ENCODE data around the gene CGB1.
"Not testable (repeated sequence)": the region's sequence is repeated elsewhere in the genome, so short reads cannot be mapped to it uniquely, and the experiment has no call there.

Gene CGB1

DNA sequence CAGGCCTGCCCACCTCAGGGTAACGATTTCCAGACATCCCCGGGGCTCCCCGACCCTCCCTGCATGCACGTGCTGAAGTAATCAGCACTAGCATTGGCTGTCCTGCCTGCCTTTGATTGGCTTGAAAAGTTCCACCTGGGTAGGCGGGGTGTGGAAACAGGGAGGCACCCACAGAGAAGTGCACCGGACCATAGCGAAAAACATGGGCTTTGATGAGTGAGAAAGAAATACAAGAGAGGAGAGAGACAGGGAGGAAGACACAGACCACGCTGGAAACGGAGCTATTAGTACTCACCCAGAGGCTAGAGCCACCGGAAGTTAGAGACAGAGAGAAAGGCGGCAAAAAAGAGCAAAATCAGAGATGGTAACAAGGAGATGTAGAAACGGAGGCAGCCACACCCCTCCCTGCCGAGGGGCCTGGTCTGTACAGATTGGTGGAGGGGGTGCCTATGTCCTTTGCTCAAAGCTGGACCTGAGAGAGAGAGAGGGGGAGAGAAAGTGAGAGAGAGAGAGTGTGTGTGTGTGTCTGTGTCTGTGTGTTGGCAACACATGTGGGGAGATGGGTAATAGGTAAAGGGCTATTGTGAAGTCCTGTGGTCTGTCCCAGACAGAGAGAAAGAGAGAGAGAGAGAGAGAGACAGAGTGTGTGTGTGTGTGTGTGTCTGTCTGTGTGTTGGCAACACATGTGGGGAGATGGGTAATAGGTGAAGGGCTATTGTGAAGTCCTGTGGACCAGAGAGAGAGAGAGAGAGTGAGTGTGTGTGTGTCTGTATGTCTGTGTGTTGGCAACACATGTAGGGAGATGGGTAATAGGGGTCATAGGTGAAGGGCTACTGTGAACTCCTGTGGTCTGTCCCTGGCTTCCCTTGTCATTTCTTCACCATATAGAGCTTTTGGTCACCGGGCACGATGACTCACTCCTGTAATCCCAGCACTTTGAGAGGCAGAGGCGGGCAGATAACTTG, 15.5 kb downstream of the CGB1 start:
- DNase-seq (ENCODE audit: low spot score) = no peak

DNA sequence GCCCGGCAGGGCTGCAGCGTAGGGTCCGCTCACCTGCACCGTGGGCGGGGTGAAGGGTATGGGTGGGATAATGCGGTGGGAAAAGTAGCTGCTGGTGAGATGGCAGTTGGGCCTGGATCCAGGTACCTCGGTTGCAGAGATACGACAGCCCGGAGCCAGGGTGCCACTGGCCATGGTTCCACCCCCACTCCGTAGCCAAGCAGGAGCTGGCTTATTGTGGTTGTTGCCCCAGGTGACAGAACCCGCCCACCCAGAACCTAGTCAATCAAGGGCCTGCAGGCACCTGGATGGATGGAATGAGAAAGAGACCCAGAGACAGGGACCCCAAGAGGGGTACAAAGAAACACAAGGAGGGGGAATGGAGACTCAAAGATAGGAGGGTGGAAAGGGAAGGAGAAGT, 16.4 kb downstream of the CGB1 start:
- DNase-seq (ENCODE audit: low spot score) = no peak

DNA sequence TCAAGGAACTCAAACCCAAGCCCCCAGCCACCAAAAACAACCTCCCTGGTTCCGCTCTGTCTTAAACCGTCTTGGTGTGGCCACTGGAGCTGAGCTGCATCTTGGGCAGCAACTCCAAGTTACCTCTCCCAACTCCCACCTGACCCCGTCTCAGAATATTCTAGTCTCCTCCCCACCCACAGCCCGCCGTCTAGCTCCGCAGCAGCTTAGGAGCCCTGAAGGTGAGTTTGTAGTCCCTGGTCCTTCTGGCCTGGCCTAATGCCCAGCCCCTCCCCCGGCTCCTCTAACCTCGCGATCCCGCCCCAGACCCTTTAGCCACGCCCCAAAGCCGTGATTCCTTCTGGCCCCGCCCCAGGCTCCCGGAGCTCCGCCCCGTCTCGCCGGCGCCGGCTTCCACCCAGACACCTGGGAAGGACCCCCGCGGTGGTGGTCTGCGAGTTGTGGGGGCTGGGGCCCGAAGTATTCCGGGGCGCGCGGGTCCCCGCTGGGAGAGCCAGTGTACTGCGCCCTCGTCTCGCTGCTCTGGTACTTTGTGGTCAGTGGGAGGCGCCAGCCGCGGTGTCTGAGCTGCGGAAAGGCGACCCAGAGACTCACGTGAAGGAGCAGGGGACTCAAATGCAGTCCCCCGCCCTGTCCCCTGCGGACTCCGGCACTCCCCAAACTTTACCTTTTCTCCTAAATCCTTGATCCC, 17.3 kb downstream of the CGB1 start:
- peak; percentile 47 for DNase-seq (ENCODE audit: low spot score)

DNA sequence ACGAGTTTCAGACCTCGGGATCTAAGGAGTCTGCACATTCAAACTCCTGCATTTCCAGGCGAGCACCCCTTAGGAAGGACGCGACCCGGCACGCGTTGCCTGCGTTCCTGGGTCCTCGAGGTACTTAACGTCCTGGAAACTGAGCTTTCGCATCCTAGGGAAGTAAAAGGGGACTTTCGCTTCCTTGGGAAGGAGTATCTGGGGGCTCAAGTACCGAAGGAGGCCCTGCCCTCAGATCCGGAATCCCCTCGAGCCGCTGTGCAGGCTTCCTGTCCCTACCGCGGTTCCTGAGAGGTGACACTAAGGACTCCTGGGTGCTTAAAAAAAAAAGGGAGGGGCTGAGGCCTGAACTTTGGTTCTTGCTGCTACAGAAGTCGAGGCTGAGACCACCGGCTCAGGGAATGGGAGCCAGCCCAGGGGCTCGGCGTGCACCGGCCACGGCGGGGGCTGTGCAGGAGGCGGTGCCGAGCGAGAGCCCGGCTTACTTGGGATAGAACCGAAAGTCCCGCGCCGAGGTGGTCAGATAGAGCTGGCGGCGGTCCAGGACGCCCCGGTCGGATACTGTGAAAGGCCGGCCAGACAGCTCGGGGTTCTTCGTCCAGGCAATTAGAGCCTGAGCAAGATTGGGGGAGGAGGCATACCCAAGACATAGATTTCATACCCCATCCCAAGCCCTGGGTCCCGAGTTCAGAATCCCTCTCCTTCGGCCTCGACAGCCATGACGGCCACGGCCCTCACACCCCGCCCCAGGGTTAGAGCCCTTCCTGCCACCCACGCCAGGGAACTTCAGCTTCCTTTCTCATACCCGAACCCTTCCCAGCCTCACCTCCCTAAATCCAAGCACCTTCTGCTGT, 18.1 kb downstream of the CGB1 start:
- not testable (repeated sequence) for DNase-seq (ENCODE audit: low spot score)

DNA sequence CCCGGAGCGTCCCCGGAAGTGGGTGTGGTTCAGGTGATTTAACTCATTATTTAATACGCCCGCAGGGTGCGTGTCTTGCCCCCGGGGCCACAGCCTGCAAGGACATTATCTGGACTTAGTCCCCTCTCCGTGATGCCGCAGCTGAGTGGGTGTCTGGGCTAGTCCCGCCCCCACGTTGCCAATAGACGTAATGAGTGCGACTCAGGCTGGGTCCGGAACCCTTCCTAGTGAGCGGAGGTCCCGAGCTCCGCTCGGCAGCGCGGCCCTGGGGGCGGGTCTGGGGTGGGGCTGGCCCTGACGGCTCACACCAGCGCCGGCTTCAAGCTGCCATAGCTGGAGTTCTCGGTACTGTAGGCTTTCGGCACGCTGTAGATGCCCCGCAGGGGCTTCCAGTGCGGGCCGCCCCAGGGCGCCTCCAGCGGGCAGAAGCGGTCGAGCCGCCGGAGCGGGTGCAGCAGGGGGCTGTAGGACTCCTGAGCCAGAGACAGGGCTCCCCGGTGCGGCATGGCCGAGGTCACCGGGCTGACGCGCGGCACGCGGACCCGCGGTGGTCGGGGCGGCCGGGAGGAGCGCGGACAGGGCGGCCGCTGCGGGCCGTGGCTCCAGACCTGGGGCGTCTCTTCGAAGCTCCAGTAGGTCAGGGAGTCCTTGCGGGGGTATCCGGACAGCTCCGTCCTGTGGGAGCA, 18.9 kb downstream of the CGB1 start:
- DNase-seq (ENCODE audit: low spot score) = peak; percentile 88

DNA sequence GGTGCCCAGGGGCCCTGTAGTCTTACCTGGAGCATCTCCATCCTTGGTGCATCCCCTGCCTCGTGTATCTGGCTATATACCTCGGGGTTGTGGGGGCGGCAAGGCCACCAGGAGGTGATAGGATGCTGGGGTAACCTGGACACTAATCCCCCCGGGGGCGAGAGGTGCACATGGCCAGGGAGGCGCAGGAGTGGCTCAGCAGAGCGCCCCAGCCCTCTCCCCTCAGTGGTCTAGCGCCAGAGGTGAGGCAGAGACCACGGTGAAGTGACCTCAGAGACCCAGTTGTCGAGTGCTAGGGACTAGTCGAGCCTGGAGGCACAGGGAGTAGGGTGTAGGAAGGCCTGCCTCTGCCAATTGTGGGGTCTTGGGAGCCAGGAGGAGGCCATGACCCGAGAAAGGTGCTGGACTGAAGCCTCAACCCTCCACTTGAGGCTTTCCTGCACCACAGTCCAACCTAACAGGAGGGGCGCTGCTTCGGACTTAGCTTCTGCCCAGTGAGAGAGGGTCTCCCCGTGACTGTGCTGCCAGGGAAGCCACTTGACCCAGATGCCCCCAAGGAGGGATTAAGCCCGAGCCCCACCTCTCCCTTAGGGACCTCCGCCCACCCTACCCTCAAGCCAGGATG, 19.5 kb downstream of the CGB1 start, which contains the start of gene LHB:
TSS of gene LHB (minus strand) at position 51 of the 625 bp plus-strand sequence. CDS start at position 41, 10 bp downstream.
- DNase-seq (ENCODE audit: low spot score) = no peak

DNA sequence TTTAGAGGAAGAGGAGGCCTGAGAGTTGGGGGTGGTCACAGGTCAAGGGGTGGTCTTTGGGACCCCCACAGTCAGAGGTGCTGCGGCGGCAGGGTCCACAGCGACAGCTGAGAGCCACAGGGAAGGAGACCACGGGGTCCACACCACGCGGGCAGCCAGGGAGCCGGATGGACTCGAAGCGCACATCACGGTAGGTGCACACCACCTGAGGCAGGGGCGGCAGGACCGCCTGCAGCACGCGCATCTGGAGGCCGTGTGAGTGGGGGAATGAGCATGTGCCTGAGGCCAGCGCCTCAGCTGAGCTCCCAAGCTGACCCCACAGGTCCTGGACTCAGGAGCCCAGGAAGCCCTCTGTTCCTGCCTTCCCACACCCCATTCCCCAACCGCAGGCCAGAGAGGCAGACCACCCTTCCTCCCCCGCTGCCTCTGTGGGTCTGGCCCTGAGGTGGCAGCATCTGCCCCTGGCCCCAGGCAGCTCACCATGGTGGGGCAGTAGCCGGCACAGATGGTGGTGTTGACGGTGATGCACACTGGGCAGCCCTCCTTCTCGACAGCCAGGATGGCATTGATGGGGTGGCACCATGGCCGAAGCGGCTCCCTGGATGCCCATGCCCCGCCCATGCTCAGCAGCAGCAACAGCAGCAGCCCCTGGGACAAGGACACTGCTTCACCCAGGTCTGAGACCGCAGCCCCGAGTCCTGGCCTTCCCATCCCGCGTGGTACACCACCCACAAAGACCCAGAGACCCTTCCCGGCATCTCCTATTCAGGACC, 20.4 kb downstream of the CGB1 start:
- no peak for DNase-seq (ENCODE audit: low spot score)

DNA sequence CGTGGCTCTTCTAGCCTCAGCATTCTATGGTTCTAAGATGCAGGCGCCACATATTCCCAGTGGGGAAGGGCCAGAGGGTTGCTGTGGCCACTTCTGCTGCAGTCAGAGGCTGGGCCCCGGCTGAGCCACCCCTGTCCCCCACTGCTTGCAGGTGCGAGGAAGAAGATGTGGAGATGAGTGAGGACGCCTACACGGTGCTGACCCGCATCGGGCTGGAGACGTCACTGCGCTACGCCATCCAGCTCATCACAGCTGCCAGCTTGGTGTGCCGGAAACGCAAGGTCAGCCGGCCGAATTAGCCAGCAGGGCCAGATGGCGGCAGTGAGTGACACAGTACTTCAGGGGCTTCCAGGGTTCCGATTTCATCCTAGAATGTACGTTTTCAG, 21.8 kb downstream of the CGB1 start:
- DNase-seq (ENCODE audit: low spot score) = no peak

DNA sequence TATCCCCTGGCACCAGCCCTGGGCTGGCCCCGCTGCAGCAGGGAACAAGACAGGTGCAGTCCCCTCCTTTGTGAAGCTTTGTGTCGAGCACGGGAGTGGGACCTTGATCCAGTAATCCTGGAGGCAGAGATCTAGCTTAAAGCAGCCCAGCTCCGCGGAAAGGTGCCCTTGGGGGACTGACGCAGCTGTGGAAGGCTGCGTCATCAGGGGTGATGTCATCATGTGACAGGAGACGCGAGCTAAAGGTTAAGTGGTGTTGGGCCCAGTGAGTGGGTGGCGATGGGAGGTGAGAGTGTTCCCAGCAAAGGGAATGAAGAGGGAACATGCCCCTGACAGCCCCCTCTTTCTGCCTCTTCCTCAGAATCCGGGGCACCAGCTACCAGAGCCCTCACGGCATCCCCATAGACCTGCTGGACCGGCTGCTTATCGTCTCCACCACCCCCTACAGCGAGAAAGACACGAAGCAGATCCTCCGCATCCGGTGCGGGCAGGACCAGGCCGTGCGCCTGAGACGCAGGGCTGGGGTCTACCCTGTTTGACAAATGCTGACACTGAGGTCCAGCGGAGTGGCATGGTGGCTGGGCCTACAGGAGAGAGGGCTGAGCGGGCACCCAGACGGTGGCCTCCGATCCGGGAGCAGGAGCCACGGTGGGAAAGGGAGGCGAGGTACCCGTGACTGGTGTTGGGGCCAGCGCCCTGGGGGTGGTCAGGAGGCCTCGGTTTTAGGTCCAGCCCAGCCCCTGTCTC, 22.4 kb downstream of the CGB1 start:
- DNase-seq (ENCODE audit: low spot score) = no peak

DNA sequence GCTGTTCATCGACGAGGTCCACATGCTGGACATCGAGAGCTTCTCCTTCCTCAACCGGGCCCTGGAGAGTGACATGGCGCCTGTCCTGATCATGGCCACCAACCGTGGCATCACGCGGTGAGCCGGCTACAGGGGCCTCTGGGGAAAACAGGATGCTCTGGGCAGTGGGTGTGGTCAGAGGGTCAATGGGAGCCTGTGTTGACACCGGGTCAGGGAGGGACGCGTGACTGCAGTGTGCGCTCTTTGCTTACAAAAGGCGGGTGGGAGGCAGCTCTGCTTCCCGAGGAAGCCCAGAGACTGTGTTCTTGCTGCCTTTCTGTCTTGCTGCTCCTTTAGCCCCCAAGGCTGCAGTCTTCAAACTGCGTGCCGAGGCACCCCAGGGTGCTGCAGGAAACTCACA, 25.5 kb downstream of the CGB1 start:
- no peak for DNase-seq (ENCODE audit: low spot score)

DNA sequence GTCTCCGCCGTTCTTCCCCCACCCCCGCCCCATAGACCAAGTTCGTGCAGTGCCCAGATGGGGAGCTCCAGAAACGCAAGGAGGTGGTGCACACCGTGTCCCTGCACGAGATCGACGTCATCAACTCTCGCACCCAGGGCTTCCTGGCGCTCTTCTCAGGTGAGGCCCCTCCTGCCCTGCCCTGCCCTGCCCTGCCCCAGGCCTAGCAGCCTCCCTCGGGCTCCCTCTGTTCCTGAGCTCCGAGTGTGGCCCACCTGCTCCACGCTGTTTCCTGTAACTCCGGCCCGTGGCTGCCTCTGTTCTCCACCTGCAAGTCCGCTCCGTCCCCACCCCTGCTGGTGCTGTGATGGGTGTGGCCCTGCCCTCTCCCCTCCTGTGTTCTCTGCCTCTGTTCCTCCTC, 26.2 kb downstream of the CGB1 start:
- no peak for DNase-seq (ENCODE audit: low spot score)

DNA sequence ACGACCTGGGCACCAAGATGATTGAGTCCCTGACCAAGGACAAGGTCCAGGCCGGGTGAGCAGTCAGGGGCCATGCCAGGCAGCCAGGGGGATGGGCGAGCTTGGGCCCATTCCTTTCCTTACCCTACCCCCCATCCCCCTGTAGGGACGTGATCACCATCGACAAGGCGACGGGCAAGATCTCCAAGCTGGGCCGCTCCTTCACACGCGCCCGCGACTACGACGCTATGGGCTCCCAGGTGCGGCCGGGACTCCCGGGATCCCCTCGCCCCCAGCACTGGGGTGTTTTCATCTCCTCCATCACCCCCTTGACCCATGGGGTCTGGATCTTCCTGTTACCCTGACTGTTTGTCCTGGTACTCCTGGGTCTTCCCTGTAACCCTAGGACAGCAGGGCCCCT, 26.9 kb downstream of the CGB1 start:
- no peak for DNase-seq (ENCODE audit: low spot score)

DNA sequence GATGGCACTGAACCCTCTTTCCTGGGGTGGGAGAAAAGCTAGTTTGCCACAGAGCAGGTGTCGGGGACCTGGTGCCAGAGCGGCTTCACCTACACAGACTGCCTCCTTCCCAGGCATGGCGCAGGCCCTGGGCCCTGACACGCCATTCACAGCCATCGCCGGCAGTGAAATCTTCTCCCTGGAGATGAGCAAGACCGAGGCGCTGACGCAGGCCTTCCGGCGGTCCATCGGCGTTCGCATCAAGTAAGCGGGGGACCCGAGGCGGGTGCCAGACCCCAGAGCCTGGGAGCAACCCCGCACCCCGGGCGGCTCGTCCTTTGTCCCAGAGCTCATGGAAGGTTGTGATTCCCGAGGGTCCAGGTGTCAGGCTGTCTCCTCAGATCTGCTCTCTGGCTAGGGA, 29.8 kb downstream of the CGB1 start:
- no peak for DNase-seq (ENCODE audit: low spot score)

DNA sequence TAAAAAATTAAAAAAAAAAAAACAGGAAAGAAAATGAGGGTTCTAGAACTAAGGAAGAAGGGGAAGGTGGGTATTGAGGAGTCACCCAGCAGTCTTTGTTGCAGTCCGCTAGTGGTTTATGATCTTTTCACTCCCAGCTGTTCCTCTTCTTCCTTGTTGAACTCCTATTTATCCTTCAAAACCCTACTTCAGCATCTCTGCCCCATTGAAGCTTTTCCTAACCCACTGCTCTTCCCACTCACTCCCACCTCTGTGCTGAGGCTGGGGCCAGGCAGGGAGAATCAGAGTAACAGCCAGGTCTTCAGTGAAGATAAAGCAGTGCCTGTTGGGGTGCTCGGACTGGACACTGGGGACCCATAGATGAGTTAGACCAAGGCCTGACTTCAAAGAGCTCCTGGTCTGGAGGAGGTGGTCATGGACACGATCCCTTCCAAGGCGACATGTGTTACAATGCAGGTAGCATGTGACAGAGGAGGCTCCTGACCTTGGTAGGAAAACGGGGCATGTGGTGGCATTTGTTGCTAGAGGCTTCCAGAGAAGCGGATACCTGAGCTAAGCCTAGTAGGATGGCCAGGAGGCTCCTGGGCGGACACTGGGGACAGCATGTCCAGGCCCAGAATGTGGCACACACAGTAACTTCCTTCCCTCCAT, 31.6 kb downstream of the CGB1 start:
- DNase-seq (ENCODE audit: low spot score) = no peak

DNA sequence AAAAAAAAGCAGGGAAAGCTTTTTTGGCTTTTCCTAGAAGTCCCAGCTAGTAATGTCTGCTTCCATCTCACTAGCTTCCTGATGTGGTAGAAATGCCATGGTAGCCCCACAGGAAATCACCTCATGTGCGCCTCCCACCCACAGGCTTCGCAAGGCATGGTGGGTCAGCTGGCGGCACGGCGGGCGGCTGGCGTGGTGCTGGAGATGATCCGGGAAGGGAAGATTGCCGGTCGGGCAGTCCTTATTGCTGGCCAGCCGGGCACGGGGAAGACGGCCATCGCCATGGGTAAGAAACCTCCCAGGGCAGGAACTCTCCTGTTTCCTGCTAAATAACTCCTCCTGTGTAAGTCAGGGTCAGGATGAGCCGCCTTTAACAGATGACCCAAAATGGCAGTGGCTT, 32.6 kb downstream of the CGB1 start:
- DNase-seq (ENCODE audit: low spot score) = no peak

DNA sequence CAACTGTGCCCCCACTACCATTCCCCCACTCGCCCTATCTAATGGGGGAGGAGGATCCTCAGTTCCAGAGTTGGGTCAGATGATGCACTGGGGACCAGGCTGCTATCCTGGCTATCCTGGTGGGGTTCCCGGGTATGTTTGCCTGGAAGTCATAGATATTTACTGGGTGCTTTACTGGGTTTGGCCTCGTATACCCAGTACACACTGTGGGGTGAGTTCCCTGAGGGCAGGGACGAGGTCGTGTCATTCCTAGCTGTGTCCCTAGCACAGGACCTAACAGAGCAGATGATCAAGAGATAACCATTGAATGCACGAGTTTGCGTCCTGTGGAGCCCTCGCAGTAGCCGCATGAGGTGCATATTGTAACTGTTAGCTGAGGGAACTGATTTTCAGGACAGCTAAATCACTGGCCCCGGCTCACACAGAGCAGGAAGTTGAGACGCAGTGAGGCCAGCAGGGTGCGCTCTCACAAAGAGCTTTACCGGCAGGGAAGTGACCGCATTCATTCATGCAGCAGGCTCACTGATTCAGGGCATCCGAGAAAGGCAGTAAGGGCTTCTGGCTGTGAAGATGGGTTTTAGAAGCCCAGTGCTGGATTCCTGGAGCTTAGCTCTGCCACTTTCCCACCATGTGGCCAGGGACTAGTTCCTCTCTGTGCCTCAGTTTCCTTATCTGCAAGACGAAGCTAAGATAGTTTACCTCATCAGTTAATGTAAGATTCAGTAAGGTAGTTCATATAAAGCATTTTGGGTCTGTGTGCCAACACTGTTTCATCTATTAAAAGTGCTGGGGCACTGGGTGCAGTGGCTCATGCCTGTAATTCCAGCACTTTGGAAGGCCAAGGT, 37.0 kb downstream of the CGB1 start:
- DNase-seq (ENCODE audit: low spot score) = peak; percentile 80

DNA sequence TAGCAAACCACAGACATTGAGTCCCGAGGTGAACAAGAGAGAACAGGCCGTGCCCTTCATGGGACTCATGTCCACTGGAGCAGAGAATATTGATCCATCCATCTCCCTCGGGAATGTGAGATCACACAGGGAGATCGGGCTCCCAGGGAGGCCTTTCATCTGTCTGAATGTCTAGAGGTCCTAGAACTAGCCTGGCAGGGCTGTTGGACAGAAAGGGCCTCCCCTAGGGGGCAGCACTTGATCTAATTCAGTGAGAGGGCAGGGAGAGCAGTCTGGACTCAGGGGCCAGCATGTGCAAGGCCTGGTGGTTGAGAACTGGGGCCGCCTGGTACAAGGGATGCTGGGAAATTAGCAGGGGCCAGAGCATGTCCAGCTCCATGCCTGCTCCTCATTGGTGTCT, 38.7 kb downstream of the CGB1 start:
- DNase-seq (ENCODE audit: low spot score) = no peak

DNA sequence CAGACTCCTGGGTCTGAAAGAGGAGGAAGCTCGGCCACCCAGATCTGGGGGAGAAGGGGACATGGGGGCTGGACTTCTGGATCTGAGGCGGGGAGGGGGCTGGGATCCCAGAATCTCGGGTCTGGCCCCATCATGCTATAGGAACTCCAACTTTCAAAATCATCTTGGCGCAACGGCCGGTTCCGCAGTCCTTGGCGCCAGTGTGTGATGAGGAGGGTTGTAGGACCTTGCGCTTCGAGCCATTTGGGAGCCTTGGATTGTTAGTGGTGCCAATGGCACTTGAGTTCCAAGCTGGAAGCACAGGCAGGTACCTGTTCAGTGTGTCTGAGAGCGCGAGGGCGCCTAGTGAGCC, 42.7 kb downstream of the CGB1 start:
- no peak for DNase-seq (ENCODE audit: low spot score)
